Nephron (organoid): ENCODE measurements around the gene CPED1.
A peak's percentile ranks its signal among the peaks of the same experiment; 100 is the strongest.

Experiments
- H3K27ac Mint-ChIP-seq, 3 experiments: 2 replicates each; pipeline ENCODE4 v1.8.0; 2020; ENCODE audit warnings: mixed read lengths in 3 of 3, mild to moderate bottlenecking in 2 of 3, moderate library complexity in 1 of 3
- H3K27me3 Mint-ChIP-seq: 2 replicates; pipeline ENCODE4 v1.8.0; 2021; ENCODE audit warnings: low read depth, mild to moderate bottlenecking, moderate library complexity, mixed read lengths
- H3K36me3 Mint-ChIP-seq: 2 replicates; pipeline ENCODE4 v1.8.0; 2020; ENCODE audit warnings: low read depth, mixed read lengths
- H3K4me1 Mint-ChIP-seq: 2 replicates; pipeline ENCODE4 v1.8.0; 2020; ENCODE audit warnings: mixed read lengths
- H3K4me3 Mint-ChIP-seq, 3 experiments: 2 replicates each; pipeline ENCODE4 v1.8.0; 2020; ENCODE audit warnings: mild to moderate bottlenecking in 3 of 3, mixed read lengths in 3 of 3, moderate library complexity in 2 of 3
- H3K9me3 Mint-ChIP-seq: 2 replicates; pipeline ENCODE4 v1.8.0; 2020; ENCODE audit warnings: mixed read lengths
- CTCF ChIP-seq, 3 experiments: fragments of 200-600 bp; sonication (generic); IDR thresholded peaks; one replicate each; pipeline ENCODE4 v1.5.0; 2021; ENCODE audit warnings: antibody characterized with exemption in 3 of 3; ENCODE audit not compliant: unreplicated experiment in 3 of 3

The CPED1 gene

GRCh38 chr7:121026159-121026558, 37.6 kb downstream of the CPED1 start:
- TF ChIP-seq CTCF (IDR thresholded peaks at IDR 0.05; ENCODE audit: unreplicated experiment in 3 of 3), result no peak
- Mint-ChIP-seq H3K27ac (peak overlapping the region; percentile 48 to 80 (median 58)), H3K4me1 (peaks cover 56% of the 10 kb centered on the region), H3K9me3 (no peaks in the 10 kb centered on the region), H3K36me3 (peaks cover 20% of the 10 kb centered on the region), H3K4me3 (no peak overlapping the region), H3K27me3 (peaks cover 4% of the 10 kb centered on the region)

- Mint-ChIP-seq H3K36me3 (peaks cover 20% of the 10 kb centered on the region), H3K9me3 (no peaks in the 10 kb centered on the region), H3K27me3 (peaks cover 4% of the 10 kb centered on the region), H3K4me1 (peaks cover 53% of the 10 kb centered on the region), H3K4me3 (no peak overlapping the region), H3K27ac (peak overlapping the region; percentile 48 to 80 (median 58))
- TF ChIP-seq CTCF (IDR thresholded peaks at IDR 0.05; ENCODE audit: unreplicated experiment in 3 of 3), result no peak
Observed at GRCh38 chr7:121026577-121027111, 38.1 kb downstream of the CPED1 start.

- H3K4me3 Mint-ChIP-seq, result no peak overlapping the region
- H3K36me3 Mint-ChIP-seq, result peaks cover 20% of the 10 kb centered on the region
- no peaks in the 10 kb centered on the region for H3K9me3 Mint-ChIP-seq
- H3K4me1 Mint-ChIP-seq, result peaks cover 50% of the 10 kb centered on the region
- H3K27ac Mint-ChIP-seq, result peak overlapping the region; percentile 7 to 69 (median 12)
- TF ChIP-seq CTCF (IDR thresholded peaks at IDR 0.05; ENCODE audit: unreplicated experiment in 3 of 3), result no peak
- peaks cover 4% of the 10 kb centered on the region for H3K27me3 Mint-ChIP-seq
Observed at GRCh38 chr7:121027761-121028669, 39.5 kb downstream of the CPED1 start.

GRCh38 chr7:121029302-121029701, 40.8 kb downstream of the CPED1 start:
- TF ChIP-seq CTCF (IDR thresholded peaks at IDR 0.05; ENCODE audit: unreplicated experiment in 3 of 3), result no peak
- Mint-ChIP-seq H3K4me3 (no peak overlapping the region), H3K9me3 (no peaks in the 10 kb centered on the region), H3K27me3 (peaks cover 4% of the 10 kb centered on the region), H3K27ac (no peak overlapping the region), H3K4me1 (peaks cover 43% of the 10 kb centered on the region), H3K36me3 (peaks cover 20% of the 10 kb centered on the region)

GRCh38 chr7:121030308-121030707, 41.8 kb downstream of the CPED1 start:
- peaks cover 29% of the 10 kb centered on the region for H3K36me3 Mint-ChIP-seq
- H3K4me1 Mint-ChIP-seq, result peaks cover 33% of the 10 kb centered on the region
- no peak for TF ChIP-seq CTCF (IDR thresholded peaks at IDR 0.05; ENCODE audit: unreplicated experiment in 3 of 3)
- no peak overlapping the region for H3K4me3 Mint-ChIP-seq
- H3K27me3 Mint-ChIP-seq, result peaks cover 4% of the 10 kb centered on the region
- no peak overlapping the region for H3K27ac Mint-ChIP-seq
- H3K9me3 Mint-ChIP-seq, result no peaks in the 10 kb centered on the region
